Neural cell (in vitro differentiated cells): Measurements from ENCODE around the gene CCNJL.

ENCODE experiments used
- EP300 ChIP-seq: fragments of 450-650 bp; conservative IDR thresholded peaks from 2 replicates; pipeline ENCODE4 v1.6.1; 2014; ENCODE audit warnings: antibody characterized with exemption, mild to moderate bottlenecking, moderate library complexity; ENCODE audit not compliant: poor library complexity, severe bottlenecking
- EZH2 ChIP-seq: fragments of 200-600, 300-800 bp; shearing (Covaris generic), sonication (generic); IDR thresholded peaks from 2 replicates; pipeline ENCODE4 v1.6.1; 2014; ENCODE audit warnings: antibody characterized with exemption, low read length, borderline replicate concordance, mild to moderate bottlenecking; ENCODE audit not compliant: insufficient read depth, poor library complexity, severe bottlenecking
- POLR2AphosphoS5 ChIP-seq: IDR thresholded peaks from 2 replicates; pipeline ENCODE4 v1.6.1; 2012
- TAF1 ChIP-seq: IDR thresholded peaks from 2 replicates; pipeline ENCODE4 v1.6.1; 2012; ENCODE audit warnings: low read depth
- TF ChIP-seq, protein P1 (sequence below): fragments of 450-650 bp; IDR thresholded peaks from 2 replicates; pipeline ENCODE4 v1.5.1; 2014; ENCODE audit warnings: antibody characterized with exemption, mild to moderate bottlenecking, moderate library complexity; ENCODE audit not compliant: poor library complexity, severe bottlenecking

DNA sequence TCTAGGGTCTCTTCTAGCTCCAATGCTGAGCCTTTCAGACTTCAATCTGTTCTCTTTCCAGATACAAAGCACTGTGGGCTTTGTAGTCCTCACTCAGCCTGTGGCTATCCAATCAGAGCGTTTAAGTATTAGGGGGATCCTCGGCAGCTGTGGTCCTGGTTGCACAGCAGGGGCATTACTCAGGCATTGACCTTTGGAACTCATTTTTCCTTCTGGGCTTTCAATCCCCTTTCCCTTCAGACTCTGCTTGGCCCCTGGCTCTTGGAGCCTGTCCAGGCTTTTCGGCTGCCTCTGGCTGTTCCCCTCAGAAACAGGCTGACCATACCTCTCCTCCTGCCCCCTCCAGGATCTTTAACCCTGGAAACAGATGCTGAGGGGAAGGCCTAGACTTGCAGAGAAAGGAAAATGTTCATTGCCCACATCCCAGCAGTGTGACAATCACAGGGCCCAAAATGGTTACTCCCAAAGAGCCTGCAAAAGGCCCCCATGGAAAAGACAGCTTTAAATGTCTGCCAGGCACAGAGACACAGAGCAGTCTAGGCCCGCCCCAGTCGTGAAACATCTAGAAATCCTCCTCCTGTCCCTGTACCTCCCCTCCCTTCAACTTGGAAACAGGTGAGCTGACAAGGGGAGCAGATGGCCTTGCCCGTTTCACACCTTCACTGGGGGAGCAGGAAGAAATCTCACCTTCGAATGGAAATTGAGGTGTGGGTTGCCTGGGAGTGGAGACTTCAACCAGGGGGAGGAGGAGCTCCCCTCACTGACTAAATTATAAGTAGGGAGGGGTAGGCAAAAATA lies 44.4 kb upstream of the CCNJL start:
- TF ChIP-seq, protein P1, sequence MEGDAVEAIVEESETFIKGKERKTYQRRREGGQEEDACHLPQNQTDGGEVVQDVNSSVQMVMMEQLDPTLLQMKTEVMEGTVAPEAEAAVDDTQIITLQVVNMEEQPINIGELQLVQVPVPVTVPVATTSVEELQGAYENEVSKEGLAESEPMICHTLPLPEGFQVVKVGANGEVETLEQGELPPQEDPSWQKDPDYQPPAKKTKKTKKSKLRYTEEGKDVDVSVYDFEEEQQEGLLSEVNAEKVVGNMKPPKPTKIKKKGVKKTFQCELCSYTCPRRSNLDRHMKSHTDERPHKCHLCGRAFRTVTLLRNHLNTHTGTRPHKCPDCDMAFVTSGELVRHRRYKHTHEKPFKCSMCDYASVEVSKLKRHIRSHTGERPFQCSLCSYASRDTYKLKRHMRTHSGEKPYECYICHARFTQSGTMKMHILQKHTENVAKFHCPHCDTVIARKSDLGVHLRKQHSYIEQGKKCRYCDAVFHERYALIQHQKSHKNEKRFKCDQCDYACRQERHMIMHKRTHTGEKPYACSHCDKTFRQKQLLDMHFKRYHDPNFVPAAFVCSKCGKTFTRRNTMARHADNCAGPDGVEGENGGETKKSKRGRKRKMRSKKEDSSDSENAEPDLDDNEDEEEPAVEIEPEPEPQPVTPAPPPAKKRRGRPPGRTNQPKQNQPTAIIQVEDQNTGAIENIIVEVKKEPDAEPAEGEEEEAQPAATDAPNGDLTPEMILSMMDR = no peak
- no peak for TF ChIP-seq TAF1
- no peak for TF ChIP-seq EZH2
- TF ChIP-seq POLR2AphosphoS5 = no peak
- no peak for TF ChIP-seq EP300
